IMR-90 (cell line): ENCODE results near the gene FAM200C. TPM values are rescaled to one million over a fixed set of nuclear protein-coding genes. Genes with fewer than 3 reads are reported as not detected.

Experiments
- ATAC-seq: fragments of 200-7000 bp; cut with Tn5 transposase; 2 replicates; pipeline ENCODE4 v1.9.1; 2020; ENCODE audit warnings: low read depth, mild to moderate bottlenecking, moderate library complexity
- BruUV-seq: library from RNA; stranded (reverse); fragments of 400-500 nt; replicated peaks from 2 replicates; lab custom pipeline; 2021; lab: Mats Ljungman, UMichigan
- CTCF ChIA-PET: fragments of 300-600 bp; formaldehyde crosslinking; extraction: SDS; loops from one replicate; lab custom pipeline; 2021; ENCODE audit warnings: antibody characterized with exemption; lab: Yijun Ruan, JAX
- POLR2A ChIA-PET: fragments of 300-600 bp; sonication (Branson Sonifier 250); formaldehyde crosslinking; loops from one replicate; lab custom pipeline; 2022; ENCODE audit warnings: antibody characterized with exemption; ENCODE audit not compliant: unreplicated experiment; lab: Charles Lee
- DNase-seq: peaks from one replicate; pipeline ENCODE4 v3.0.0; 2013
- H2AFZ ChIP-seq: replicated peaks from 2 replicates; pipeline ENCODE3; 2013; ENCODE audit warnings: low read length, mild to moderate bottlenecking; ENCODE audit not compliant: poor library complexity
- H2AK5ac ChIP-seq: 2 replicates; pipeline ENCODE4 v1.6.1; 2013; ENCODE audit warnings: low read depth, low read length, inconsistent platforms
- H2AK9ac ChIP-seq: replicated peaks from 2 replicates; pipeline ENCODE3; 2013; ENCODE audit warnings: mild to moderate bottlenecking, low read depth, low read length, moderate library complexity; ENCODE audit not compliant: poor library complexity
- H2BK120ac ChIP-seq: 2 replicates; pipeline ENCODE4 v1.6.1; 2013; ENCODE audit warnings: low read depth, low read length, inconsistent platforms
- H2BK15ac ChIP-seq: 3 replicates; pipeline ENCODE4 v1.6.1; 2013; ENCODE audit warnings: low read depth, low read length, inconsistent platforms
- H2BK20ac ChIP-seq: 2 replicates; pipeline ENCODE4 v1.6.1; 2013; ENCODE audit warnings: low read depth, mild to moderate bottlenecking, inconsistent platforms, low read length, moderate library complexity
- H2BK5ac ChIP-seq: 2 replicates; pipeline ENCODE4 v1.6.1; 2013; ENCODE audit warnings: mild to moderate bottlenecking, low read depth, low read length, inconsistent platforms; ENCODE audit not compliant: poor library complexity, severe bottlenecking
- H3K14ac ChIP-seq: replicated peaks from 2 replicates; pipeline ENCODE4 v1.6.1; 2013; ENCODE audit warnings: low read depth, low read length, inconsistent platforms
- H3K18ac ChIP-seq: 2 replicates; pipeline ENCODE4 v1.6.1; 2013; ENCODE audit warnings: low read depth, low read length, control low read depth
- H3K23ac ChIP-seq: 2 replicates; pipeline ENCODE4 v1.6.1; 2013; ENCODE audit warnings: low read depth, low read length, inconsistent platforms
- H3K27ac ChIP-seq: 2 replicates; pipeline ENCODE4 v1.5.1; 2013; ENCODE audit warnings: mild to moderate bottlenecking, control low read depth, low read length; ENCODE audit not compliant: insufficient read depth
- H3K27me3 ChIP-seq: 2 replicates; pipeline ENCODE4 v1.6.1; 2013; ENCODE audit warnings: low read length; ENCODE audit not compliant: control insufficient read depth, insufficient read depth
- H3K36me3 ChIP-seq: 2 replicates; pipeline ENCODE4 v1.6.1; 2013; ENCODE audit warnings: low read length, mixed read lengths; ENCODE audit not compliant: control insufficient read depth, insufficient read depth
- H3K4ac ChIP-seq: 2 replicates; pipeline ENCODE4 v1.6.1; 2013; ENCODE audit warnings: low read depth, low read length, inconsistent platforms
- H3K4me1 ChIP-seq: 2 replicates; pipeline ENCODE4 v1.6.1; 2013; ENCODE audit warnings: low read length, mixed read lengths; ENCODE audit not compliant: control insufficient read depth, insufficient read depth
- H3K4me2 ChIP-seq: 2 replicates; pipeline ENCODE4 v1.6.1; 2013; ENCODE audit warnings: low read depth, mild to moderate bottlenecking, control low read depth, low read length, moderate library complexity
- H3K4me3 ChIP-seq: 2 replicates; pipeline ENCODE4 v1.5.1; 2013; ENCODE audit warnings: low read depth, mild to moderate bottlenecking, control low read depth, low read length, moderate library complexity; ENCODE audit not compliant: insufficient read depth
- H3K56ac ChIP-seq: 2 replicates; pipeline ENCODE4 v1.6.1; 2013; ENCODE audit warnings: low read length, inconsistent platforms; ENCODE audit not compliant: insufficient read depth; ENCODE audit errors: extremely low read depth
- H3K79me1 ChIP-seq, 2 experiments: 2 replicates each; pipeline ENCODE4 v1.6.1; 2013; ENCODE audit warnings: low read length in 2 of 2, inconsistent platforms in 1 of 2, low read depth in 1 of 2
- H3K9ac ChIP-seq: 2 replicates; pipeline ENCODE4 v1.6.1; 2013; ENCODE audit warnings: low read depth, low read length, control low read depth
- H3K9me1 ChIP-seq: 2 replicates; pipeline ENCODE4 v1.6.1; 2013; ENCODE audit warnings: low read length, inconsistent platforms; ENCODE audit not compliant: insufficient read depth
- H3K9me3 ChIP-seq: 2 replicates; pipeline ENCODE4 v1.6.1; 2013; ENCODE audit warnings: low read length; ENCODE audit not compliant: control insufficient read depth, insufficient read depth
- H4K20me1 ChIP-seq: 2 replicates; pipeline ENCODE4 v1.6.1; 2013; ENCODE audit warnings: low read length, inconsistent platforms; ENCODE audit not compliant: insufficient read depth
- H4K5ac ChIP-seq: 2 replicates; pipeline ENCODE4 v1.6.1; 2013; ENCODE audit warnings: mild to moderate bottlenecking, low read depth, low read length, control low read depth
- H4K8ac ChIP-seq, 2 experiments: 2 replicates each; pipeline ENCODE4 v1.6.1; 2013; ENCODE audit warnings: low read depth in 2 of 2, low read length in 2 of 2, control low read depth in 1 of 2, inconsistent platforms in 1 of 2
- H4K91ac ChIP-seq: 2 replicates; pipeline ENCODE4 v1.6.1; 2013; ENCODE audit warnings: low read depth, low read length, inconsistent platforms; ENCODE audit not compliant: insufficient read depth
- BHLHE40 ChIP-seq: fragments of 150-350 bp; IDR thresholded peaks from 2 replicates; pipeline ENCODE4 v1.6.1; 2016; ENCODE audit warnings: mild to moderate bottlenecking, low read depth, low read length
- CEBPB ChIP-seq: IDR thresholded peaks from 2 replicates; pipeline ENCODE4 v1.6.1; 2012; ENCODE audit warnings: low read depth, low read length, improper control_type of control experiment
- CHD1 ChIP-seq: IDR thresholded peaks from 2 replicates; pipeline ENCODE4 v1.6.1; 2012; ENCODE audit warnings: low read depth, low read length, improper control_type of control experiment
- CTCF ChIP-seq: conservative IDR thresholded peaks from 2 replicates; pipeline ENCODE4 v1.5.1; 2012; ENCODE audit warnings: mild to moderate bottlenecking, low read depth, low read length, improper control_type of control experiment
- ELK1 ChIP-seq: fragments of 150-350 bp; IDR thresholded peaks from 2 replicates; pipeline ENCODE4 v1.6.1; 2016; ENCODE audit warnings: low read depth, mild to moderate bottlenecking, low read length, moderate library complexity, borderline replicate concordance
- FOS ChIP-seq: fragments of 150-350 bp; IDR thresholded peaks from 2 replicates; pipeline ENCODE4 v1.6.1; 2016; ENCODE audit warnings: low read depth, low read length
- MAFK ChIP-seq: IDR thresholded peaks from 2 replicates; pipeline ENCODE4 v1.6.1; 2012; ENCODE audit warnings: low read depth, low read length, improper control_type of control experiment
- MAZ ChIP-seq: IDR thresholded peaks from 2 replicates; pipeline ENCODE4 v1.6.1; 2012; ENCODE audit warnings: low read depth, mild to moderate bottlenecking, low read length, improper control_type of control experiment, moderate library complexity, borderline replicate concordance
- MXI1 ChIP-seq: IDR thresholded peaks from 2 replicates; pipeline ENCODE4 v1.6.1; 2012; ENCODE audit warnings: low read depth, mild to moderate bottlenecking, low read length, moderate library complexity, borderline replicate concordance
- NFE2L2 ChIP-seq: fragments of 150-350 bp; IDR thresholded peaks from 2 replicates; pipeline ENCODE4 v1.6.1; 2016; ENCODE audit warnings: low read depth, mild to moderate bottlenecking, low read length
- POLR2A ChIP-seq: IDR thresholded peaks from 2 replicates; pipeline ENCODE4 v1.6.1; 2012; ENCODE audit warnings: mild to moderate bottlenecking, low read depth, low read length
- RAD21 ChIP-seq: IDR thresholded peaks from 2 replicates; pipeline ENCODE4 v1.6.1; 2012; ENCODE audit warnings: low read length, improper control_type of control experiment
- RCOR1 ChIP-seq: IDR thresholded peaks from 2 replicates; pipeline ENCODE4 v1.6.1; 2012; ENCODE audit warnings: mild to moderate bottlenecking, low read length, improper control_type of control experiment; ENCODE audit not compliant: insufficient replicate concordance
- RFX5 ChIP-seq: IDR thresholded peaks from 2 replicates; pipeline ENCODE4 v1.8.0; 2012; ENCODE audit warnings: low read depth, mild to moderate bottlenecking, low read length, moderate library complexity
- SMC3 ChIP-seq: fragments of 150-350 bp; IDR thresholded peaks from 2 replicates; pipeline ENCODE4 v1.6.1; 2016; ENCODE audit warnings: low read depth, mild to moderate bottlenecking, antibody characterized with exemption, low read length, moderate library complexity
- USF2 ChIP-seq: fragments of 150-350 bp; IDR thresholded peaks from 2 replicates; pipeline ENCODE4 v1.6.1; 2017; ENCODE audit warnings: mild to moderate bottlenecking, antibody characterized with exemption, low read length, low read depth
- WGBS, 2 experiments: methylation state at CpG; one replicate each; pipeline versions ENCODE4 v1.1.5 to v1.1.7; 2013; ENCODE audit warnings: missing lambda C conversion rate in 2 of 2; ENCODE audit not compliant: insufficient read length in 1 of 2; ENCODE audit errors: extremely low coverage in 2 of 2; 5-methylcytosine and 5-hydroxymethylcytosine counted together
- dilution Hi-C: fragments of 300-500 bp; cut with HindIII; formaldehyde crosslinking; loops from one replicate; pipeline ENCODE4 v1.14.3; 2018; ENCODE audit warnings: low sequenced_read_pairs; ENCODE audit not compliant: unreplicated experiment
- in situ Hi-C: fragments of 300-500 bp; cut with MboI; formaldehyde crosslinking; loops from 3 replicates; pipeline ENCODE4 v1.14.3; 2019; ENCODE audit warnings: low sequenced_read_pairs, inconsistent platforms, mixed read lengths
- intact Hi-C: fragments of 100-400 bp; cut with micrococcal nuclease; formaldehyde crosslinking; loops from 2 replicates; pipeline ENCODE4 v1.10.0; 2022
- polyA plus RNA-seq, 3 experiments: library from polyadenylated mRNA; depleted of rRNA; stranded (reverse); fragments of >200 nt; gene quantifications; 2 replicates each; pipeline ENCODE4 v1.2.3, GENCODE V29; 2012; ENCODE audit warnings: low replicate concordance in 1 of 3
- total RNA-seq: library from RNA; depleted of rRNA; stranded (reverse); fragments of >200 nt; gene quantifications from 2 replicates; pipeline ENCODE4 v1.2.3, GENCODE V29; 2012

The FAM200C gene
- total and polyA plus RNA-seq, 2 of the 4 experiments (the other 2 are of a cell fraction), result 1.7 to 6.3 TPM

GRCh38 chr5:160363211-160363610 is 36.6 kb downstream of the FAM200C start:
- H3K9ac ChIP-seq, result no peak overlapping the region
- H2BK5ac ChIP-seq, result no peak overlapping the region
- no peak overlapping the region for H3K4me3 ChIP-seq
- H3K27me3 ChIP-seq, result no peaks in the 10 kb centered on the region
- no peaks in the 10 kb centered on the region for H3K9me3 ChIP-seq
- dilution Hi-C loops, result loop anchor here (25.0 kb wide), 1 partner anchor 351 kb away; the partner anchor contains the start of gene TTC1
- H3K4me1 ChIP-seq, result peaks cover 2% of the 10 kb centered on the region; the same call in 1 of the 2 replicates
- no peak overlapping the region for H4K5ac ChIP-seq
- H3K4me2 ChIP-seq, result no peak overlapping the region
- no peak overlapping the region for H3K56ac ChIP-seq
- DNase-seq, result no peak
- H4K20me1 ChIP-seq, result no peaks in the 10 kb centered on the region
- no peak overlapping the region for H4K91ac ChIP-seq
- no peak overlapping the region for H2AK9ac ChIP-seq
- no peaks in the 10 kb centered on the region for H3K36me3 ChIP-seq
- no TSS peak for BruUV-seq
- no peak for TF ChIP-seq CEBPB
- no peak for TF ChIP-seq RAD21
- TF ChIP-seq POLR2A, result no peak
- TF ChIP-seq RFX5, result no peak
- no peak for TF ChIP-seq USF2
- TF ChIP-seq MAZ, result no peak
- TF ChIP-seq CHD1, result no peak
- no peak for TF ChIP-seq BHLHE40
- no peak for TF ChIP-seq SMC3
- TF ChIP-seq FOS, result no peak
- TF ChIP-seq MXI1, result no peak
- no peak for TF ChIP-seq CTCF
- no peak for TF ChIP-seq NFE2L2
- no peak for TF ChIP-seq MAFK
- no peak for TF ChIP-seq RCOR1
- TF ChIP-seq ELK1, result no peak
- H2BK20ac ChIP-seq, result no peak overlapping the region
- H3K18ac ChIP-seq, result no peak overlapping the region
- H3K9me1 ChIP-seq, result no peaks in the 10 kb centered on the region
- POLR2A ChIA-PET, result no interaction called here
- WGBS, 2 experiments, result 49% methylated on average over 3 of the region's 3 CpGs; no CpG with 5 or more reads in 1 of the 2 experiments
- no peak overlapping the region; a peak in 1 of 4 replicates for H4K8ac ChIP-seq
- H2AFZ ChIP-seq, result no peak overlapping the region
- no peak overlapping the region for H3K4ac ChIP-seq
- in situ Hi-C loops, result no loop called here
- no peak overlapping the region for H3K23ac ChIP-seq
- no peak overlapping the region for H3K27ac ChIP-seq
- intact Hi-C loops, result no loop called here
- no peak overlapping the region for H3K14ac ChIP-seq
- ATAC-seq, result no peak
- H2BK120ac ChIP-seq, result no peak overlapping the region
- no peaks in the 10 kb centered on the region for H3K79me1 ChIP-seq
- H2AK5ac ChIP-seq, result no peak overlapping the region
- CTCF ChIA-PET, result no interaction called here
- no peak overlapping the region for H2BK15ac ChIP-seq
